ENCODE results near the gene ERMP1.

DNA sequence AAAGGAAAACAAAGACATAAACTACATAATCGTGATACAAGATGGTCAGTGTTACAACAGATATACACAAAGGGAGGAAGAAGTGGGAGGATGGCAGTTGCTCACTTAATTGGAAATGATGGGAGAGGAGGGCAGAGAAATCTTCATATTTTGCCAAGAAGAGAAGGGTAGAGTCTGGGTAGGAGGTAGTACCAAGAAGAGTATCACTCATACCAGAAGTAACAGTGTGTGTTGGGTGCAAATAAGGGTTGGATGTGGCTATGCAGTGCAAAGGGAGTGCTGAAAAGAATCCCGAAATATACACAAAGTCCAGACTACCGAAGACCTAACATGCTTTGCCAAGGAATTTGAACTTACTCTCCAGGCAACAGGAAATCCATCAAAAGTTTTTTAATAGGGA lies 41.0 kb downstream of the ERMP1 start:
- TF ChIP-seq, protein P1, sequence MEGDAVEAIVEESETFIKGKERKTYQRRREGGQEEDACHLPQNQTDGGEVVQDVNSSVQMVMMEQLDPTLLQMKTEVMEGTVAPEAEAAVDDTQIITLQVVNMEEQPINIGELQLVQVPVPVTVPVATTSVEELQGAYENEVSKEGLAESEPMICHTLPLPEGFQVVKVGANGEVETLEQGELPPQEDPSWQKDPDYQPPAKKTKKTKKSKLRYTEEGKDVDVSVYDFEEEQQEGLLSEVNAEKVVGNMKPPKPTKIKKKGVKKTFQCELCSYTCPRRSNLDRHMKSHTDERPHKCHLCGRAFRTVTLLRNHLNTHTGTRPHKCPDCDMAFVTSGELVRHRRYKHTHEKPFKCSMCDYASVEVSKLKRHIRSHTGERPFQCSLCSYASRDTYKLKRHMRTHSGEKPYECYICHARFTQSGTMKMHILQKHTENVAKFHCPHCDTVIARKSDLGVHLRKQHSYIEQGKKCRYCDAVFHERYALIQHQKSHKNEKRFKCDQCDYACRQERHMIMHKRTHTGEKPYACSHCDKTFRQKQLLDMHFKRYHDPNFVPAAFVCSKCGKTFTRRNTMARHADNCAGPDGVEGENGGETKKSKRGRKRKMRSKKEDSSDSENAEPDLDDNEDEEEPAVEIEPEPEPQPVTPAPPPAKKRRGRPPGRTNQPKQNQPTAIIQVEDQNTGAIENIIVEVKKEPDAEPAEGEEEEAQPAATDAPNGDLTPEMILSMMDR (IDR thresholded peaks at IDR 0.05; ENCODE audit: borderline replicate concordance, extremely low read depth, low read length, poor library complexity, severe bottlenecking), result no peak
- TF ChIP-seq EZH2 (IDR thresholded peaks at IDR 0.05; ENCODE audit: borderline replicate concordance, low read depth, low read length, severe bottlenecking), result no peak

All from DND-41 (cell line).